ENCODE measurements around the gene CNPPD1. TPM values are rescaled to one million over a fixed set of nuclear protein-coding genes. Genes with fewer than 3 reads are reported as not detected.

CNPPD1 gene
- total and polyA plus RNA-seq, 2 of the 8 experiments (the other 6 are each of a cell fraction or from before 2014, with no cell fraction given): 32.9 to 35.9 TPM

DNA sequence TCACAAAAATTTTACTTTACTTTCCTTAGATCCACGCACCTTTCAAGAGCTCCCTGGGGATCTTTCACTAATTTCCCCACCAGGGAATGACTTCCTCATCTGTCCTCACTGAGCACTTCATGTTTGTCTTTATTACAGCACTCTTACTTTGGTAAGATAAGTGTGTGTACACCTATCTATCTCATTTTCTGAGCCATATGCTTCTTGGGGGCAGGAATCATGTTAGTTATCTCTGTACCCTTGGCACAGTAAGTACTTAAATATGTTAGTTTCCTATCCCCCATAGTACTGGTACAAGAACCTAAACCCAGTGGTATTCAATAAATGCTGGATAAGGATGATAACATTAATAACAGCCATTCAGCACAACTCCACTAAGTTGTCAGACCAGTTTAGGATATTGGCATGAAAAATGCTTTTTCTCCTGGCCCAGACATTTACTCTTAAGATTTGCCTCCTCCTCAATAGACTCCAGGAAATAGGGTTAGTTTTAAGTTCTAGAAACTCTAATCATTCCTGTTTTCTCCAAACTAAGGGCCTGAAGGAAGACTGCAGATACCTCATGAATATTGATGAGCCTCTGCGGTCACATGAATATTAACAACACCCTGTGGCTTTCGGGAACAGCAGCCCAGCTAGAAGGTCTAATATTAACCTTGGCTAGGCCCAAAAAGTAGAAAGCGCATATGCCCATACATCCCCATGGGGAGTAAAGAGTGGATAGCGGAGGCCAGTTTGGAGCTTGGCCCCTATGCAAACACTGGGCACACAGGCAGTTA, 54.3 kb downstream of the CNPPD1 start (continued):
- TF ChIP-seq, protein P1, sequence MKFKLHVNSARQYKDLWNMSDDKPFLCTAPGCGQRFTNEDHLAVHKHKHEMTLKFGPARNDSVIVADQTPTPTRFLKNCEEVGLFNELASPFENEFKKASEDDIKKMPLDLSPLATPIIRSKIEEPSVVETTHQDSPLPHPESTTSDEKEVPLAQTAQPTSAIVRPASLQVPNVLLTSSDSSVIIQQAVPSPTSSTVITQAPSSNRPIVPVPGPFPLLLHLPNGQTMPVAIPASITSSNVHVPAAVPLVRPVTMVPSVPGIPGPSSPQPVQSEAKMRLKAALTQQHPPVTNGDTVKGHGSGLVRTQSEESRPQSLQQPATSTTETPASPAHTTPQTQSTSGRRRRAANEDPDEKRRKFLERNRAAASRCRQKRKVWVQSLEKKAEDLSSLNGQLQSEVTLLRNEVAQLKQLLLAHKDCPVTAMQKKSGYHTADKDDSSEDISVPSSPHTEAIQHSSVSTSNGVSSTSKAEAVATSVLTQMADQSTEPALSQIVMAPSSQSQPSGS (IDR thresholded peaks at IDR 0.05; ENCODE audit: low read length): no peak
- no peak for TF ChIP-seq YY1 (IDR thresholded peaks at IDR 0.05; ENCODE audit: low read depth, low read length)

Other genes starting within 250 kb of the CNPPD1 start
- gene CDK5R2, start 217.3 kb downstream of the CNPPD1 start, total RNA-seq (2021; fragmentation: NEBNext Ultra II Directional; extraction: Animal tissue kit (Norgen Biotek cat#: 25700)): not detected in 2 replicates
- 0.14 TPM in 2 replicates for gene CDK5R2, start 217.3 kb downstream of the CNPPD1 start, polyA plus RNA-seq (2011; rRNA removed)
- gene FEV, start 191.7 kb downstream of the CNPPD1 start, total RNA-seq (2021; fragmentation: NEBNext Ultra II Directional; extraction: Animal tissue kit (Norgen Biotek cat#: 25700)): not detected in 2 replicates
- not detected in 2 replicates for gene FEV, start 191.7 kb downstream of the CNPPD1 start, polyA plus RNA-seq (2011; rRNA removed)
- not detected in 2 replicates for gene CRYBA2, start 183.5 kb downstream of the CNPPD1 start, total RNA-seq (2021; fragmentation: NEBNext Ultra II Directional; extraction: Animal tissue kit (Norgen Biotek cat#: 25700))
- gene CRYBA2, start 183.5 kb downstream of the CNPPD1 start, polyA plus RNA-seq (2011; rRNA removed): not detected in 2 replicates
- gene CFAP65, start 135.4 kb downstream of the CNPPD1 start, total RNA-seq (2021; fragmentation: NEBNext Ultra II Directional; extraction: Animal tissue kit (Norgen Biotek cat#: 25700)): 0.13 and 0.19 TPM in 2 replicates
- 0.38 and 0.45 TPM in 2 replicates for gene CFAP65, start 135.4 kb downstream of the CNPPD1 start, polyA plus RNA-seq (2011; rRNA removed)
- not detected in 2 replicates for gene IHH, start 116.0 kb downstream of the CNPPD1 start, total RNA-seq (2021; fragmentation: NEBNext Ultra II Directional; extraction: Animal tissue kit (Norgen Biotek cat#: 25700))
- 0.03 and 0.13 TPM in 2 replicates for gene IHH, start 116.0 kb downstream of the CNPPD1 start, polyA plus RNA-seq (2011; rRNA removed)
- gene NHEJ1, start 16.1 kb downstream of the CNPPD1 start, total RNA-seq (2021; fragmentation: NEBNext Ultra II Directional; extraction: Animal tissue kit (Norgen Biotek cat#: 25700)): 22.7 and 25.7 TPM in 2 replicates
- 19.4 and 24.1 TPM in 2 replicates for gene NHEJ1, start 16.1 kb downstream of the CNPPD1 start, polyA plus RNA-seq (2011; rRNA removed)
- gene SLC23A3, start 6.9 kb downstream of the CNPPD1 start, total RNA-seq (2021; fragmentation: NEBNext Ultra II Directional; extraction: Animal tissue kit (Norgen Biotek cat#: 25700)): 0.84 and 0.90 TPM in 2 replicates
- 0.31 and 0.35 TPM in 2 replicates for gene SLC23A3, start 6.9 kb downstream of the CNPPD1 start, polyA plus RNA-seq (2011; rRNA removed)
- 50.2 and 51.3 TPM in 2 replicates for gene RETREG2, start 1.4 kb upstream of the CNPPD1 start, total RNA-seq (2021; fragmentation: NEBNext Ultra II Directional; extraction: Animal tissue kit (Norgen Biotek cat#: 25700))
- 66.8 and 67.4 TPM in 2 replicates for gene RETREG2, start 1.4 kb upstream of the CNPPD1 start, polyA plus RNA-seq (2011; rRNA removed)
- gene ZFAND2B, start 29.9 kb upstream of the CNPPD1 start, total RNA-seq (2021; fragmentation: NEBNext Ultra II Directional; extraction: Animal tissue kit (Norgen Biotek cat#: 25700)): 16.0 and 16.6 TPM in 2 replicates
- gene ZFAND2B, start 29.9 kb upstream of the CNPPD1 start, polyA plus RNA-seq (2011; rRNA removed): 17.9 and 20.2 TPM in 2 replicates
- gene ABCB6, start 42.0 kb upstream of the CNPPD1 start, total RNA-seq (2021; fragmentation: NEBNext Ultra II Directional; extraction: Animal tissue kit (Norgen Biotek cat#: 25700)): 44.9 and 49.9 TPM in 2 replicates
- 50.6 and 65.6 TPM in 2 replicates for gene ABCB6, start 42.0 kb upstream of the CNPPD1 start, polyA plus RNA-seq (2011; rRNA removed)
- 43.6 and 43.8 TPM in 2 replicates for gene ATG9A, start 52.7 kb upstream of the CNPPD1 start, total RNA-seq (2021; fragmentation: NEBNext Ultra II Directional; extraction: Animal tissue kit (Norgen Biotek cat#: 25700))
- gene ATG9A, start 52.7 kb upstream of the CNPPD1 start, polyA plus RNA-seq (2011; rRNA removed): 66.8 and 82.2 TPM in 2 replicates
- 44.4 and 50.1 TPM in 2 replicates for gene ANKZF1, start 52.9 kb upstream of the CNPPD1 start, total RNA-seq (2021; fragmentation: NEBNext Ultra II Directional; extraction: Animal tissue kit (Norgen Biotek cat#: 25700))
- gene ANKZF1, start 52.9 kb upstream of the CNPPD1 start, polyA plus RNA-seq (2011; rRNA removed): 32.5 and 43.7 TPM in 2 replicates
- gene GLB1L, start 68.5 kb upstream of the CNPPD1 start, total RNA-seq (2021; fragmentation: NEBNext Ultra II Directional; extraction: Animal tissue kit (Norgen Biotek cat#: 25700)): 3.2 and 3.7 TPM in 2 replicates
- 3.7 and 4.0 TPM in 2 replicates for gene GLB1L, start 68.5 kb upstream of the CNPPD1 start, polyA plus RNA-seq (2011; rRNA removed)
- gene STK16, start 68.6 kb upstream of the CNPPD1 start, total RNA-seq (2021; fragmentation: NEBNext Ultra II Directional; extraction: Animal tissue kit (Norgen Biotek cat#: 25700)): 17.0 and 21.3 TPM in 2 replicates
- gene STK16, start 68.6 kb upstream of the CNPPD1 start, polyA plus RNA-seq (2011; rRNA removed): 51.4 and 69.9 TPM in 2 replicates
- gene TUBA4B, start 76.3 kb upstream of the CNPPD1 start, total RNA-seq (2021; fragmentation: NEBNext Ultra II Directional; extraction: Animal tissue kit (Norgen Biotek cat#: 25700)): 0.24 TPM in 1 of 2 replicates, not detected in the other
- gene TUBA4B, start 76.3 kb upstream of the CNPPD1 start, polyA plus RNA-seq (2011; rRNA removed): 0.08 and 0.25 TPM in 2 replicates
- gene TUBA4A, start 77.0 kb upstream of the CNPPD1 start, total RNA-seq (2021; fragmentation: NEBNext Ultra II Directional; extraction: Animal tissue kit (Norgen Biotek cat#: 25700)): 59.5 and 67.3 TPM in 2 replicates
- gene TUBA4A, start 77.0 kb upstream of the CNPPD1 start, polyA plus RNA-seq (2011; rRNA removed): 172 and 174 TPM in 2 replicates
- 26.3 and 33.5 TPM in 2 replicates for gene DNAJB2, start 102.4 kb upstream of the CNPPD1 start, total RNA-seq (2021; fragmentation: NEBNext Ultra II Directional; extraction: Animal tissue kit (Norgen Biotek cat#: 25700))
- 21.0 and 28.6 TPM in 2 replicates for gene DNAJB2, start 102.4 kb upstream of the CNPPD1 start, polyA plus RNA-seq (2011; rRNA removed)
- gene PTPRN, start 132.5 kb upstream of the CNPPD1 start, total RNA-seq (2021; fragmentation: NEBNext Ultra II Directional; extraction: Animal tissue kit (Norgen Biotek cat#: 25700)): 5.2 and 5.4 TPM in 2 replicates
- 8.2 and 17.4 TPM in 2 replicates for gene PTPRN, start 132.5 kb upstream of the CNPPD1 start, polyA plus RNA-seq (2011; rRNA removed)
- gene RESP18, start 155.8 kb upstream of the CNPPD1 start, total RNA-seq (2021; fragmentation: NEBNext Ultra II Directional; extraction: Animal tissue kit (Norgen Biotek cat#: 25700)): not detected in 2 replicates
- gene RESP18, start 155.8 kb upstream of the CNPPD1 start, polyA plus RNA-seq (2011; rRNA removed): 0.11 TPM in 1 of 2 replicates, not detected in the other
- gene DNPEP, start 211.0 kb upstream of the CNPPD1 start, total RNA-seq (2021; fragmentation: NEBNext Ultra II Directional; extraction: Animal tissue kit (Norgen Biotek cat#: 25700)): 59.8 and 64.2 TPM in 2 replicates
- 109 and 142 TPM in 2 replicates for gene DNPEP, start 211.0 kb upstream of the CNPPD1 start, polyA plus RNA-seq (2011; rRNA removed)
- gene DES, start 241.5 kb upstream of the CNPPD1 start, total RNA-seq (2021; fragmentation: NEBNext Ultra II Directional; extraction: Animal tissue kit (Norgen Biotek cat#: 25700)): 1.5 and 1.8 TPM in 2 replicates
- 3.8 and 4.3 TPM in 2 replicates for gene DES, start 241.5 kb upstream of the CNPPD1 start, polyA plus RNA-seq (2011; rRNA removed)

Measured in H1 (cell line).